ENCODE data around the gene TLCD2.
A peak's percentile ranks its signal among the peaks of the same experiment; 100 is the strongest.
"Not testable (repeated sequence)": the region's sequence is repeated elsewhere in the genome, so short reads cannot be mapped to it uniquely, and the experiment has no call there.

The TLCD2 gene

GRCh38 chr17:1690544-1691221 is 19.5 kb downstream of the TLCD2 start:
- ATAC-seq: no peak
- Mint-ChIP-seq H3K9me3 (no peaks in the 10 kb centered on the region), H3K27me3 (no peaks in the 10 kb centered on the region), H3K27ac (no peak overlapping the region), H3K4me1 (no peaks in the 10 kb centered on the region), H3K4me3 (no peak overlapping the region)
- DNase-seq: no peak

- not testable (repeated sequence) for DNase-seq, H3K9me3 Mint-ChIP-seq, H3K4me3 Mint-ChIP-seq, ATAC-seq, H3K27me3 Mint-ChIP-seq, H3K27ac Mint-ChIP-seq
- peaks cover 19% of the 10 kb centered on the region for H3K4me1 Mint-ChIP-seq
Observed at GRCh38 chr17:1688405-1688804, 21.8 kb downstream of the TLCD2 start.

GRCh38 chr17:1686086-1686485 is 24.1 kb downstream of the TLCD2 start:
- H3K9me3 Mint-ChIP-seq: no peaks in the 10 kb centered on the region
- no peak for ATAC-seq
- no peak overlapping the region for H3K27ac Mint-ChIP-seq
- DNase-seq: no peak
- H3K4me3 Mint-ChIP-seq: peak overlapping the region in 1 of 2 donors; percentile 1
- peaks cover 38% of the 10 kb centered on the region for H3K4me1 Mint-ChIP-seq
- H3K27me3 Mint-ChIP-seq: no peaks in the 10 kb centered on the region

- Mint-ChIP-seq H3K27ac (peak within 1 kb of the TSS; percentile 97 to 100), H3K27me3 (no peaks in the 10 kb centered on the region), H3K9me3 (no peaks in the 10 kb centered on the region), H3K4me1 (peaks cover 38% of the 10 kb centered on the region), H3K4me3 (peak within 1 kb of the TSS; percentile 99 to 100)
- DNase-seq: peak; percentile 97 to 99
- peak; percentile 99 for ATAC-seq
Observed at GRCh38 chr17:1684378-1685189, 25.6 kb downstream of the TLCD2 start, which contains the start of gene PRPF8. PRPF8 (minus strand) TSS chr17:1684867; CDS start chr17:1684571, 296 bp downstream.

GRCh38 chr17:1683459-1683858 is 26.7 kb downstream of the TLCD2 start:
- DNase-seq (no peak), ATAC-seq (no peak)
- Mint-ChIP-seq H3K4me3 (peak overlapping the region; percentile 99 to 100), H3K9me3 (no peaks in the 10 kb centered on the region), H3K4me1 (peaks cover 38% of the 10 kb centered on the region), H3K27me3 (no peaks in the 10 kb centered on the region), H3K27ac (peak overlapping the region; percentile 97 to 100)

- H3K27me3 Mint-ChIP-seq: no peaks in the 10 kb centered on the region
- no peaks in the 10 kb centered on the region for H3K4me1 Mint-ChIP-seq
- ATAC-seq (no peak), DNase-seq (no peak)
- no peaks in the 10 kb centered on the region for H3K9me3 Mint-ChIP-seq
- H3K4me3 Mint-ChIP-seq: no peak overlapping the region
- no peak overlapping the region for H3K27ac Mint-ChIP-seq
Observed at GRCh38 chr17:1676401-1676800, 33.8 kb downstream of the TLCD2 start.

GRCh38 chr17:1673041-1673785 is 37.0 kb downstream of the TLCD2 start:
- H3K27ac Mint-ChIP-seq: no peak overlapping the region
- no peaks in the 10 kb centered on the region for H3K9me3 Mint-ChIP-seq
- no peak for ATAC-seq
- DNase-seq: no peak
- H3K4me1 Mint-ChIP-seq: peaks cover 16% of the 10 kb centered on the region
- H3K4me3 Mint-ChIP-seq: no peak overlapping the region
- no peaks in the 10 kb centered on the region for H3K27me3 Mint-ChIP-seq

- H3K4me3 Mint-ChIP-seq, ATAC-seq, H3K9me3 Mint-ChIP-seq, H3K27me3 Mint-ChIP-seq, DNase-seq, H3K4me1 Mint-ChIP-seq: not testable (repeated sequence)
- H3K27ac Mint-ChIP-seq: peak overlapping the region in 1 of 2 donors; percentile 27
Observed at GRCh38 chr17:1663934-1664333, 46.2 kb downstream of the TLCD2 start.

- H3K9me3 Mint-ChIP-seq: no peaks in the 10 kb centered on the region
- no peak for ATAC-seq
- H3K4me3 Mint-ChIP-seq: no peak overlapping the region
- no peaks in the 10 kb centered on the region for H3K4me1 Mint-ChIP-seq
- DNase-seq: no peak
- H3K27me3 Mint-ChIP-seq: no peaks in the 10 kb centered on the region
- H3K27ac Mint-ChIP-seq: no peak overlapping the region
Observed at GRCh38 chr17:1661045-1661444, 49.1 kb downstream of the TLCD2 start.

GRCh38 chr17:1658100-1658499 is 52.1 kb downstream of the TLCD2 start:
- DNase-seq (no peak), ATAC-seq (no peak)
- Mint-ChIP-seq H3K27ac (no peak overlapping the region), H3K4me3 (no peak overlapping the region), H3K27me3 (no peaks in the 10 kb centered on the region), H3K4me1 (peaks cover 3% of the 10 kb centered on the region), H3K9me3 (no peaks in the 10 kb centered on the region)

GRCh38 chr17:1653735-1654134 is 56.4 kb downstream of the TLCD2 start:
- no peaks in the 10 kb centered on the region for H3K9me3 Mint-ChIP-seq
- peak overlapping the region in 1 of 2 donors; percentile 27 for H3K27ac Mint-ChIP-seq
- no peak for DNase-seq
- no peak overlapping the region for H3K4me3 Mint-ChIP-seq
- no peak for ATAC-seq
- peaks cover 31% of the 10 kb centered on the region for H3K4me1 Mint-ChIP-seq
- H3K27me3 Mint-ChIP-seq: no peaks in the 10 kb centered on the region

GRCh38 chr17:1652794-1653193 is 57.4 kb downstream of the TLCD2 start:
- not testable (repeated sequence) for ATAC-seq, H3K27ac Mint-ChIP-seq, H3K9me3 Mint-ChIP-seq, H3K4me3 Mint-ChIP-seq, H3K27me3 Mint-ChIP-seq, DNase-seq
- peaks cover 39% of the 10 kb centered on the region for H3K4me1 Mint-ChIP-seq
